DOHH2 (cell line): ENCODE measurements around the gene C3orf70.

Experiments used
- H3F3A ChIP-seq: fragments of 200-600 bp; sonication (generic), shearing (Covaris generic); 2 replicates; pipeline ENCODE4 v1.6.0; 2016; ENCODE audit warnings: antibody characterized with exemption, mild to moderate bottlenecking; ENCODE audit not compliant: control insufficient read depth, insufficient read depth
- H3K27ac ChIP-seq: fragments of 200-600 bp; sonication (generic); 2 replicates; pipeline ENCODE4 v1.5.1; 2014; ENCODE audit warnings: low read depth, mild to moderate bottlenecking, low read length, moderate library complexity
- H3K27me3 ChIP-seq: fragments of 200-600 bp; sonication (generic); 2 replicates; pipeline ENCODE4 v1.6.1; 2014; ENCODE audit warnings: mild to moderate bottlenecking, low read length, mixed read lengths; ENCODE audit not compliant: control insufficient read depth
- H3K36me3 ChIP-seq: fragments of 200-600 bp; sonication (generic); 2 replicates; pipeline ENCODE4 v1.6.1; 2014; ENCODE audit warnings: mild to moderate bottlenecking, low read length, moderate library complexity, mixed read lengths; ENCODE audit not compliant: control insufficient read depth
- H3K4me1 ChIP-seq: fragments of 200-600 bp; sonication (generic); 2 replicates; pipeline ENCODE4 v1.6.1; 2014; ENCODE audit warnings: mild to moderate bottlenecking, low read length, mixed read lengths; ENCODE audit not compliant: control insufficient read depth
- H3K4me2 ChIP-seq: fragments of 200-600 bp; sonication (generic); 2 replicates; pipeline ENCODE4 v1.6.0; 2014; ENCODE audit warnings: mild to moderate bottlenecking, low read length, moderate library complexity
- H3K4me3 ChIP-seq: fragments of 200-600 bp; sonication (generic); 2 replicates; pipeline ENCODE4 v1.5.1; 2014; ENCODE audit warnings: mild to moderate bottlenecking, low read length, mixed read lengths
- H3K79me2 ChIP-seq: fragments of 200-600 bp; sonication (generic); 2 replicates; pipeline ENCODE4 v1.6.1; 2014; ENCODE audit warnings: mild to moderate bottlenecking, low read length, mixed read lengths; ENCODE audit not compliant: control insufficient read depth
- H3K9me2 ChIP-seq: fragments of 200-600 bp; sonication (generic); replicated peaks from 2 replicates; pipeline ENCODE4 v1.6.1; 2014; ENCODE audit warnings: mild to moderate bottlenecking, low read length, mixed read lengths; ENCODE audit not compliant: control insufficient read depth
- H3K9me3 ChIP-seq: fragments of 200-600 bp; sonication (generic); 2 replicates; pipeline ENCODE4 v1.6.1; 2014; ENCODE audit warnings: antibody characterized with exemption, low read length, mixed read lengths; ENCODE audit not compliant: control insufficient read depth, insufficient read depth
- H4K20me1 ChIP-seq: fragments of 200-600 bp; sonication (generic); 2 replicates; pipeline ENCODE4 v1.6.0; 2014; ENCODE audit warnings: low read depth, mild to moderate bottlenecking, antibody characterized with exemption, low read length, moderate library complexity; ENCODE audit not compliant: control insufficient read depth, insufficient read depth
- EZH2phosphoT487 ChIP-seq: fragments of 200-600 bp; sonication (generic); IDR thresholded peaks from 2 replicates; pipeline ENCODE4 v1.6.1; 2017; ENCODE audit warnings: borderline replicate concordance, mild to moderate bottlenecking, antibody characterized with exemption, low read length, moderate library complexity, mixed read lengths
- TF ChIP-seq, protein P1 (sequence below): fragments of 200-600 bp; sonication (generic); IDR thresholded peaks from one replicate; pipeline ENCODE4 v1.5.1; 2014; ENCODE audit warnings: antibody characterized with exemption, mild to moderate bottlenecking, low read depth, low read length; ENCODE audit not compliant: poor library complexity, severe bottlenecking

Gene C3orf70

DNA sequence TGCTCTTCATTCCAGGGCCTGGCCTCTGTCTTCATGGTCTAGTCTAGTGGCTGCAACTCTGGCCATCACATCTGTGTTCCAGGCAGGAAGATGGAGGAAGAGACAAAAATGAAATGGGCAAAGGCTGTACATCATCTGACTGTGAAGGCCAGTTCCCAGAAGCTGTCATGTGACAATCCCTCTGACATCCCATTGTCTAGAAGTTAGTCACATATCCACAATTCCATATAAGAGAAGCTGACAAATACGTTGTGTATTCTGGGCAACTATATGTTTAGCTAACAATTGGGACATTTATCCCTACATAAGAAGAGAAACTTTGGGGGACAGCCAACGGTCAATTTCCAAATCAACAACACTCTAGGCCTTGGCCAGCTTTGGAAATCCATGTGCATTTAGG, 34.5 kb upstream of the C3orf70 start:
- no peak overlapping the region for H3K27ac ChIP-seq
- TF ChIP-seq, protein P1, sequence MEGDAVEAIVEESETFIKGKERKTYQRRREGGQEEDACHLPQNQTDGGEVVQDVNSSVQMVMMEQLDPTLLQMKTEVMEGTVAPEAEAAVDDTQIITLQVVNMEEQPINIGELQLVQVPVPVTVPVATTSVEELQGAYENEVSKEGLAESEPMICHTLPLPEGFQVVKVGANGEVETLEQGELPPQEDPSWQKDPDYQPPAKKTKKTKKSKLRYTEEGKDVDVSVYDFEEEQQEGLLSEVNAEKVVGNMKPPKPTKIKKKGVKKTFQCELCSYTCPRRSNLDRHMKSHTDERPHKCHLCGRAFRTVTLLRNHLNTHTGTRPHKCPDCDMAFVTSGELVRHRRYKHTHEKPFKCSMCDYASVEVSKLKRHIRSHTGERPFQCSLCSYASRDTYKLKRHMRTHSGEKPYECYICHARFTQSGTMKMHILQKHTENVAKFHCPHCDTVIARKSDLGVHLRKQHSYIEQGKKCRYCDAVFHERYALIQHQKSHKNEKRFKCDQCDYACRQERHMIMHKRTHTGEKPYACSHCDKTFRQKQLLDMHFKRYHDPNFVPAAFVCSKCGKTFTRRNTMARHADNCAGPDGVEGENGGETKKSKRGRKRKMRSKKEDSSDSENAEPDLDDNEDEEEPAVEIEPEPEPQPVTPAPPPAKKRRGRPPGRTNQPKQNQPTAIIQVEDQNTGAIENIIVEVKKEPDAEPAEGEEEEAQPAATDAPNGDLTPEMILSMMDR, result no peak
- no peak for TF ChIP-seq EZH2phosphoT487
- peaks cover 12% of the 10 kb centered on the region for H3K4me1 ChIP-seq
- H3K27me3 ChIP-seq, result no peaks in the 10 kb centered on the region
- H3K9me3 ChIP-seq, result no peaks in the 10 kb centered on the region
- H3K4me3 ChIP-seq, result no peak overlapping the region
- H3K4me2 ChIP-seq, result no peak overlapping the region
- no peaks in the 10 kb centered on the region for H4K20me1 ChIP-seq
- H3F3A ChIP-seq, result no peaks in the 10 kb centered on the region
- H3K36me3 ChIP-seq, result no peaks in the 10 kb centered on the region
- no peaks in the 10 kb centered on the region for H3K79me2 ChIP-seq
- no peaks in the 10 kb centered on the region for H3K9me2 ChIP-seq

DNA sequence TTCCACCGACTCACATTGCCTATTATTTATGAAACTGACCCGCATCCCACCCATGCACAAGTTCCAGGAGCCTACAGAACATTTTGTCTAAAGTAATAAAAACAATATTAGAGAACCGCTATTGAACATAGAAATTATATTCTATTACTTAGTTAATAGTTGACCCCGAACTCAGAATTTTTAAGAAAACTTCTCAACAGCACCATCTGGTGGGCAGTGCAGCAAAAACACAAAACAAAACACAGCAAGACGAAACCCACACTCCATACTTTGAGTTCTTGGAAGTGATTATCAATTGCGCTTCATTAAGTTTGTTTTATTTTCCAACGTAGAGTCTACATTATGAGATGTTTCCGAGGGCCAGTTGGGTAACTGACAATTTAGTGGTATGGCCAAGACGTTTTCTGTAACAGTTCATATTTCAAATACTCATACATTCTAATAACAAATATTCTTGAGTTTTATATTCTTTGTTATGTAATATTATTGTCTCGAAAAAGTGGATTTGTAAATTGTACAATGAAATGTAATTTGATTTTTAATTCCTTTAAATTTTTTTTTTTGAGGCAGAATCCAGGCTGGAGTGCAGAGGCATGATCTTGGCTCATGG, 24.0 kb upstream of the C3orf70 start:
- TF ChIP-seq, protein P1, result peak; percentile 76
- no peak for TF ChIP-seq EZH2phosphoT487
- no peaks in the 10 kb centered on the region for H3F3A ChIP-seq
- no peaks in the 10 kb centered on the region for H4K20me1 ChIP-seq
- H3K27ac ChIP-seq, result no peak overlapping the region
- no peaks in the 10 kb centered on the region for H3K79me2 ChIP-seq
- no peaks in the 10 kb centered on the region for H3K9me3 ChIP-seq
- H3K4me2 ChIP-seq, result no peak overlapping the region
- H3K4me3 ChIP-seq, result no peak overlapping the region
- H3K27me3 ChIP-seq, result 0 out of 2 replicates have a peak, but pooled peaks cover 6% of the 10 kb centered on the region
- H3K36me3 ChIP-seq, result no peaks in the 10 kb centered on the region
- peaks cover 19% of the 10 kb centered on the region for H3K4me1 ChIP-seq
- H3K9me2 ChIP-seq, result no peaks in the 10 kb centered on the region

DNA sequence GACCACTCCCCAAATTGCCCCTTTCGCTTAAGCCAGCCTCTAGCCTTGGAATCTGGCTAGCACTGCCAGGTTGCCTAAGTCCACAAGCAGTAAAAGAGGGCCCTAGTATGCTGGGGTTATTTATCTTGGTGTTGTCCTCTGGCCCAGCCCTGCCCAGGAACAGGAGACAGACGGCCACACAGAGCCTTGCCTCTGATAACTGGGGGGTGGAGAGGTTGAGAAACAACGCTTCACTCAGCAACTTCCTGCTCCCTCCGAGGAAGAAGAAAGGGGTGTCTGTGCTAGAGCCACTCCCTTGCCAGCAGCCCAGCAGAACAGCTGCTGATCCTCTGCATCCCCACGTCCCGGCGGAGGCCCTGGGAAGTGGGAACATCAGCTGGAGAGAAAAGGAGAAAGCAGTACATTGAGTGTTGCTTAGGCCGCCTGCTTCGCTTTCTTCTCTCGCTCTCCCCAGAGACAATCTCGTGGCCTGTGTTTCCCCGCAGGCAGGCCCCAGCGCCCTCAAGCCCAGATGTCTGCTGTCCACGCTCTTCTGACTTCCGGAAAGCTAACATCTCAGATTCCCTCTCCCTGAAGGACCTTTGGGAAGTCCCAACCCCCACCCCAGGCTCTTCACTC, 22.6 kb upstream of the C3orf70 start:
- Histone ChIP-seq H3K36me3 (no peaks in the 10 kb centered on the region), H3K9me3 (no peaks in the 10 kb centered on the region), H4K20me1 (no peaks in the 10 kb centered on the region), H3K4me2 (peak overlapping the region; percentile 64), H3K27ac (peak overlapping the region; percentile 13; the same call in 1 of the 2 replicates), H3K9me2 (no peaks in the 10 kb centered on the region), H3K4me1 (peaks cover 19% of the 10 kb centered on the region), H3K27me3 (0 out of 2 replicates have a peak, but pooled peaks cover 2% of the 10 kb centered on the region), H3K79me2 (no peaks in the 10 kb centered on the region), H3K4me3 (peak overlapping the region; percentile 48), H3F3A (no peaks in the 10 kb centered on the region)
- TF ChIP-seq, protein P1, result no peak
- no peak for TF ChIP-seq EZH2phosphoT487
